Heart left ventricle (tissue), 16 donors: ENCODE results near the gene CALML5. TPM values are rescaled to one million over a fixed set of nuclear protein-coding genes. Genes with fewer than 3 reads are reported as not detected.

Source experiments
- ATAC-seq, 4 donors: fragments of 200-7000 bp; cut with Tn5 transposase; one replicate each; pipeline ENCODE4 v1.9.1; 2020 to 2022; ENCODE audit warnings: moderate library complexity in 4 of 4, mild to moderate bottlenecking in 3 of 4, moderate number of reproducible peaks in 1 of 4
- DNase-seq, 5 donors: peaks; one replicate each; pipeline ENCODE4 v3.0.0-alpha.2; 2020
- H3K27ac ChIP-seq, 12 donors: fragments of 200-600 bp; sonication (generic) in 4 of 12; one replicate each; pipeline versions ENCODE4 v1.5.0 to v1.8.0; 2016 to 2022; ENCODE audit warnings: mild to moderate bottlenecking in 2 of 12
- H3K27me3 ChIP-seq, 9 donors: fragments of 200-600 bp; sonication (generic) in 2 of 9; one replicate each; pipeline versions ENCODE4 v1.5.1 to v1.8.0; 2016 to 2022; ENCODE audit warnings: mild to moderate bottlenecking in 3 of 9
- H3K36me3 ChIP-seq, 9 donors: fragments of 200-600 bp; sonication (generic) in 2 of 9; one replicate each; pipeline versions ENCODE4 v1.5.0 to v1.8.0; 2018 to 2022; ENCODE audit warnings: mild to moderate bottlenecking in 2 of 9
- H3K4me1 ChIP-seq, 12 donors: fragments of 200-600 bp; sonication (generic) in 4 of 12; one replicate each; pipeline versions ENCODE4 v1.5.0 to v1.8.0; 2016 to 2022; ENCODE audit warnings: mild to moderate bottlenecking in 3 of 12
- H3K4me3 ChIP-seq, 12 donors: fragments of 200-600 bp; sonication (generic) in 4 of 12; one replicate each; pipeline versions ENCODE4 v1.5.0 to v1.8.0; 2017 to 2022; ENCODE audit warnings: mild to moderate bottlenecking in 9 of 12, moderate library complexity in 4 of 12
- H3K9me3 ChIP-seq, 12 donors: fragments of 200-600 bp; sonication (generic) in 4 of 12; one replicate each; pipeline versions ENCODE4 v1.5.0 to v1.8.0; 2016 to 2022; ENCODE audit warnings: mild to moderate bottlenecking in 1 of 12
- CTCF ChIP-seq, 12 donors: fragments of 200-600 bp; sonication (generic) in 4 of 12; IDR thresholded peaks; one replicate each; pipeline versions ENCODE4 v1.5.0 to v1.8.0; 2018 to 2022; ENCODE audit warnings: antibody characterized with exemption in 12 of 12, mild to moderate bottlenecking in 5 of 12
- POLR2A ChIP-seq, 2 donors: fragments of 450-650 bp; IDR thresholded peaks; one replicate each; pipeline ENCODE4 v1.6.1; 2017; ENCODE audit warnings: antibody characterized with exemption in 2 of 2, mild to moderate bottlenecking in 2 of 2, moderate library complexity in 2 of 2
- WGBS, 4 donors: extraction: QIAGEN DNeasy Blood & Tissue Kit in 2 of 4; methylation state at CpG; one replicate each; pipeline versions ENCODE4 v1.1.5 to v1.1.7; 2013 to 2018; 5-methylcytosine and 5-hydroxymethylcytosine counted together
- intact Hi-C, 10 donors: fragments of 100-400 bp; cut with DNase I; formaldehyde crosslinking; loops; one replicate each; pipeline versions ENCODE4 v1.11.1 to v1.14.2; 2022
- polyA plus RNA-seq, 2 donors: library from polyadenylated mRNA; stranded (reverse); fragments of 200-250 nt; gene quantifications; one replicate each; pipeline ENCODE4 v1.2.3, GENCODE V29; 2013
- total RNA-seq, 9 donors: library from RNA; depleted of rRNA in 2 of 9; stranded (reverse); fragments of >200 nt in 2 of 9; fragmentation: NEBNext Ultra II Directional in 3 of 9; extraction: Animal tissue kit (Norgen Biotek cat#: 25700) in 3 of 9; gene quantifications; one replicate each; pipeline versions ENCODE4 v1.1.0 to v1.2.4, GENCODE V29; 2016 to 2023
- donor health status: ischemic (EF 13 %, LVEDD 7.1; RV severe dilation, severe dysfunction).
- donor health status: healthy with polysubstance abuse.
- donor health status: DM: no; HTN: yes; CAD: no.
- donor health status: DM: no; HTN: no; CAD: no.
- donor health status: ischemic (EF 25% LVEDD 6.9; RV normal size, moderate dysfunction).
- donor health status: ischemic (EF 25% LVEDD 5.7; RV mildly dilated, moderate dysfunction).
- donor health status: healthy.
- donor health status: DM: yes; HTN: yes; CAD: no.
- donor health status: ischemic (EF 35%, LVEDD 5.7; RV mildly dilated, moderate dysfunction).
- donor health status: nonischemic (EF 11% LVEDD 7.7; RV severe dilation, severe dysfunction).
- donor health status: DM: yes; HTN: yes; CAD: no.
- donor health status: PGD.
- donor health status: ischemic (EF 29% LVEDD 5.4; RV normal size, mild dysfunction).
- donor health status: nonischemic (EF 23%, LVEDD 6.1; RV moderate dilation, normal function).

The CALML5 gene
- total and polyA plus RNA-seq, 11 donors: not detected

GRCh38 chr10:5517546-5517945, 18.2 kb upstream of the CALML5 start:
- H3K4me1 ChIP-seq: no peaks in the 10 kb centered on the region
- no peak overlapping the region for H3K4me3 ChIP-seq
- intact Hi-C loops: no loop called here
- no peaks in the 10 kb centered on the region for H3K9me3 ChIP-seq
- H3K36me3 ChIP-seq: no peaks in the 10 kb centered on the region
- 86 to 95% (median 92%) methylated on average over 5 of the region's 5 CpGs for WGBS, 4 donors
- DNase-seq (no peak), ATAC-seq (no peak)
- TF ChIP-seq CTCF (IDR thresholded peaks at IDR 0.05): no peak
- no peak for TF ChIP-seq POLR2A (IDR thresholded peaks at IDR 0.05)
- no peak overlapping the region for H3K27ac ChIP-seq
- H3K27me3 ChIP-seq: no peaks in the 10 kb centered on the region

GRCh38 chr10:5515948-5516761, 16.8 kb upstream of the CALML5 start:
- no peak overlapping the region for H3K27ac ChIP-seq
- no peak for ATAC-seq
- DNase-seq: no peak
- no peaks in the 10 kb centered on the region for H3K9me3 ChIP-seq
- no peaks in the 10 kb centered on the region for H3K36me3 ChIP-seq
- intact Hi-C loops: no loop called here
- no peaks in the 10 kb centered on the region for H3K27me3 ChIP-seq
- 75 to 81% (median 77%) methylated on average over 10 of the region's 10 CpGs for WGBS, 4 donors
- TF ChIP-seq CTCF (IDR thresholded peaks at IDR 0.05) (no peak), POLR2A (IDR thresholded peaks at IDR 0.05) (no peak)
- no peak overlapping the region for H3K4me3 ChIP-seq
- H3K4me1 ChIP-seq: no peaks in the 10 kb centered on the region

- no peak for DNase-seq
- no peaks in the 10 kb centered on the region for H3K4me1 ChIP-seq
- 83 to 92% (median 88%) methylated on average over 9 to 16 of the region's 16 CpGs for WGBS, 4 donors
These were observed 15.0 kb upstream of the CALML5 start for GRCh38 chr10:5514226-5514850.

More at GRCh38 chr10:5514226-5514850, 15.0 kb upstream of the CALML5 start:
- TF ChIP-seq POLR2A (IDR thresholded peaks at IDR 0.05) (no peak), CTCF (IDR thresholded peaks at IDR 0.05) (no peak)
- no peak for ATAC-seq
- Histone ChIP-seq H3K27ac (no peak overlapping the region), H3K4me3 (no peak overlapping the region), H3K36me3 (no peaks in the 10 kb centered on the region), H3K9me3 (no peaks in the 10 kb centered on the region), H3K27me3 (no peaks in the 10 kb centered on the region)
- intact Hi-C loops: no loop called here
